Fibroblast of skin of left biceps (primary cell): ENCODE data around the gene MRTFB.

Experiments
- DNase-seq, 2 experiments: peaks; one replicate each; pipeline ENCODE4 v3.0.0-alpha.2; 2013; ENCODE audit warnings: low read depth in 2 of 2

Gene MRTFB

DNA sequence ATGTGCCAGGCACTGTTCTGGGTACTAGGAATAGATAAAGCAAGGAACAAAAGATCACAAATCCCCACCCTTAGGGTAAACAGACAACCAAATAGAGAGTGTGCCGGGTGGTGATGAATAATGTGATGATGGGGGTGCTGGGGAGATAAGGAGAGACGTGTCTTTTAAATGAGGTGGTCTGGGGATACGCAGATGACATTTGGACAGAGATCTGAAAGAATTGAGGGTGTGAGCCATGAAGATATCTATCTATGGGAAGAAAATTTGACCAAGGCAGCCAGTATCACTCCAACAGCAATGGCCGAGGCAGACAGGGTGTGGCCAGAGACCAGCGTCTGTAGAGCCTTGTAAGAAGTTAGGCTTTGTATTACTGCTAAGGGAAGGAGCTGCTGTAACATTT lies 165.3 kb downstream of the MRTFB start:
- DNase-seq, result no peak

DNA sequence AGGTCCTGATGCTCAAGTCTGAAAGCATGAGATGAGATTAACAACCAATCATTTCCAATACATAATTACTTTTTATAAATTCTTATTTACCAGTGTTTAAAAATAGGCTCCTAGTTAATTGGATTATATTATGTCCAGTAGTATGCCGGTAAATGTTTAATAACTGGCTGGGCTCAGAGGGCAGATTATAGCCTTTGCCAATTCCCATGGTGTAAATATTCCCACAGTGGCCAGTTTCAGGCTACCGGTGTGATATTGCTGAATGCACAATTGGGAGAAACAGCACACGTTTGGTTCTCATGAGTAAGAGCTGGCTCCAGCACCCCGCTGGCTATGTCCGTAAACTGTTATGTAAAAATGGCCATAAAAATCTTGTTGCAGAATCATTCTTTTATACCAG lies 167.6 kb downstream of the MRTFB start:
- DNase-seq, result no peak

DNA sequence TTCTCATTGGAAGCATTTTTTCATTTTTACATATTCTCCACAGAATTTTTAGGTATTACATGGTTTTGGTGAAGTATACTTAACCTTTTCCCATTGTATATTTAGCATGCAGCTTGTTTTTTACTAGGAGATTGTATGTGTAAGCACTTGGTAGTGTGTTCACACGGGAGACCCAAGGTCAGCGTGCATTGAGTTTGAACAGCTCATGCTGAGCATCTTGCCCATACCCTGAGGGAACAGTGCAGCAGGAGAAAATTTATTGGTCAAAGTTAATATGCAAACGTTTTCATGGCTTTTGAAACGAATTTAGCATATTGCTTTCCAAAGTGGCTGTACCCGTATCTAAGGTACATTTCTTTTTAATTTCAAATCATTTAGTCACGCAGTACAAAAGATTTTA lies 168.7 kb downstream of the MRTFB start:
- DNase-seq, result no peak

DNA sequence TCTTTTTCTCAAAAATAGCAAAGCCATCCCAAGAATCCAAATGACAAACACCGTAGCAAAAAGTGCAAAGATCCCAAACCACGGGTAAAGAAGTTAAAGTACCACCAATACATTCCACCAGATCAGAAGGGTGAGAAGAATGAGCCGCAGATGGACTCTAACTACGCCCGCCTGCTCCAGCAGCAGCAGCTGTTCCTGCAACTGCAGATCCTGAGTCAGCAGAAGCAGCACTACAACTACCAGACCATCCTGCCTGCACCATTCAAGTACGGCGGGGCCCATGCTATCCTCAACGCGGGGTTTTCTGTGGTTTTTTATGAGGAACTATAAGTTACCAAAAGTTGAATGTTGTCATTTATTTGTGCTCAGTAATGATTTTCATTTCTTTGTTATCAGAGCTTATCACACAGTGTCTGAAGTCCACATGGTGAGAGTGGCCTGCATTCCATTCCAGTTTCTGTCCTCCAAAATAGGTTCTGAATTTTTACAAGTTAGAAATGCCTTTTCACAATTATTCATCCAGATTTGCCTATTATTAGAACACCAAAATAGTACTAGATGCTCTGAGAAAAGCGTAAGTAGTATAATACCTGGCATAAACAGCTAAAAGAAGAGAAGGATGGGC lies 169.2 kb downstream of the MRTFB start:
- no peak for DNase-seq

GRCh38 chr16:14240964-14241363 lies 169.8 kb downstream of the MRTFB start:
- DNase-seq, result no peak

- DNase-seq, result no peak
Observed at GRCh38 chr16:14241631-14242030, 170.5 kb downstream of the MRTFB start.

DNA sequence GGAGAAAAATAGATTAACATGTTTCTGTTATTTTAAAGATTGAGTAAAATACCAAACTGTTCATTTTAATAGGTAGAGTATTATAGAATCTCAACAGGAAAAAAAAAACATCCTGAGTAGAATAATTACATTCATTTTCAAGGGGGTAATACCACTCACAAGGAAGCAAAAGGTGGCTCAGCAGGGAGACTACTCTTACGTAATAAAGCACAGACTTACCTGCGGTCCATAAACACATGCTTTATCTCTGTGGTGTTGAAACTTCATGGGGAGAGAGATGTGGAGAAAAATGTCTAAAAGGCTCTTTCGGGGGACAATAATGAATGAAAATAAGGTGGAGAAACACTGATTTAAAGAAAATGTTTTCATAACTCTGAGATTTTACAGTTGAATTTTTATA lies 171.7 kb downstream of the MRTFB start:
- no peak for DNase-seq

DNA sequence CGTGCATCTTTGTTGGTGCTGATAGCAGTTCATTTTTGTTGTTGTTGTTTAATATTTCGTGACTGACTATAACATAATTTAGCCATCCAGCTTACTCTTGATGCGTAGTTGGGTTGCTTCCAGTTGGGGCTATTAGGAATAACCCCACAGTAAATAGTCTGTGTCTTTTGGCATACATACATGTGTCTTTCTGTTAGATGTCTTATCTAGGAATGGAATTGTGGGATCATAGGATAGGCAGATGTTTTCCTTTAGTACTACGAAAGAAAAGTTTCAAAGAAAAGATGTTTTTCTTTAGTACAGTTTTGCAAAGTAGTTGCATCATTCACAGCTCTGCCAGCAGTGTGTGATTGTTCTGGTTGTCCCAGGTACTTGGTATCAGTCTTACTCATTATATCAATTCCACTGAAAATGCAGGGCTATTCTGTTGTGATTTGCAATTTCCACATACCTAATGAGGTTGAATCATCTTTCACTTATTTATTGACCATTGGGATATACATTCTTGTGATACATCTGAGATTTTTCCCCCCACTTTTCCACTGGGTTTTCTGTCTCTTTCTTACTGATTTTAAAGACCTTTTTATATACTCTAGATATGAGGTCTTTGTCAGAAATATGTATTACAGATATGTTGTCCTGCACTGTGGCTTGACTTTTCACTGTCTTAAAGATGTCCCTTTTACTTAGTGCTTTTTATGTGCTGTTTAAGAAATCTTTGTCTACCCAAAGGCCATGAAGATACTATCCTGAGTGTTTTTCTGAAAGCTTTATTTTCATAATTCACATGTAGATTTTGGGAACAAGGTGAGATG lies 173.3 kb downstream of the MRTFB start:
- peak; percentile 51 to 55 for DNase-seq

DNA sequence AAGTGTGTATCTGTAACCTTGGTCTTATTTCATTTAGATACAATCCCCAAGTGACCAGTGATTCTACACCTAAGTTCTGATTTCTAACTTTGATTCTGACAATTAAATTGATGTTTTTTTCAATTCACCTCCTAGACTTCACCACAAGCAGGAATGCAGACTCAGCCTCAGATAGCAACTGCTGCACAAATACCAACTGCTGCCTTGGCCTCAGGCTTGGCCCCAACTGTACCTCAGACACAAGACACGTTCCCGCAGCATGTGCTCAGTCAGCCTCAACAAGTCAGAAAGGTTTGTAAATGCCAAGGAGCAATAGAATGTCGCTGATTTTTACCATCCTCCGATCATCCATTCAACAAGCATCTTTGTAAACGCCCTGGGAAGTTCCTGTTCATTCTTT lies 177.7 kb downstream of the MRTFB start:
- no peak for DNase-seq

GRCh38 chr16:14249291-14250032 lies 178.3 kb downstream of the MRTFB start:
- peak in 1 of 2 experiments; percentile 15 for DNase-seq

DNA sequence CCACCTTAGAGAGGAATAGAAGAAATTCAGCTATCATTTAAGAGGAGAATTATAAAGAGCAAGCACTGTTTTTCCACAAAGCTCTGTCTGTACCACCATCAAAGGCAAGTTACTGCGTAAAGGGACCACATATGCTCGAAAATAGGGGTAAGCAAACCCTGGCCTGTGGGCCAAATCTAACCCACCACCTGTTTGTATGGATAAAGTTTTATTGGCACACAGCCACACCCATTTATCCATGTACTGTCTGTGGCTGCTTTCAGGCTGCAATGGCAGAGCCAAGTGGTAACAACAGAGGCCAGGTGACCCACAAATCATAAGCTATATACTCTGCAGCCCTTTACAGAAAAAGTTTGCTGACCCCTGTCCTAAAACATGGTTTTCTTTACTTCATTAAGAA lies 180.3 kb downstream of the MRTFB start:
- no peak for DNase-seq

DNA sequence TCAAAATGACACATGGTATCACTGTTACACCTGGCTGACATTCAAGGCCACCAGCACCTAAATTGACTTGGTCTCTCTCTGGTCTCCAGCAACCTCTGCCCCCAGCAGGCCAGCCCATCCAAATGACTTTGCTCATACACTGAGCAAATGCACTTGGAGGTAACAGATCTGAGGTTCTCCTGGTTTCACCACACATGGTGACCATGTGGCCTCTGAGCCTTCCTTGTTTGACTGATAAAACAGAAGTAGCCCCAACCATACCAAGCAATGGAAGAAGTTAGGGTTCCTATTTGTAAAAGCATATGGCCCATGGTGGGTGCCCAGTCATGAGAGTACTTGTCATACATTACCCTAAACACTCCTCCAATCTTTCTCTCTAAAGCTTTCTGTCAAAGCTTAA lies 181.7 kb downstream of the MRTFB start:
- DNase-seq, result no peak

- DNase-seq, result no peak
Observed at GRCh38 chr16:14263011-14263410, 191.9 kb downstream of the MRTFB start.

DNA sequence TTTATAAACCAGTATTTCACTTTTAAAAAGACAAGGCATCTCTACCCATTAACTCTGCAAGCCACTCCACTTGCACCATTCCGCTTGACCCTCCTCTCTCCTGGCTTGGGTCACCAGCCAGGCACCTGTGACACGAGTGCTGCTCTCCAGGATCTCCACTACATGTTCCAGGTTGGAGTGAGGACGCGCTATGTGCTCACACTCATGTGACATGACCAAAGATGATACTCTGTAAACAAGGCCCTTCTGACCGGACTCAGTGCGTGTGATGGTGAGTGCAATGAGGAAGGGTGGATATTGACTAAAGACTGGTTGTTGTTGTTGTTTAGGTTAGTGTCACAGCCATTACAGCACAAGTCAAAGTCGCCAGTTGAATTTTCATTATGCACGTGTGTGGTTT lies 192.7 kb downstream of the MRTFB start:
- no peak for DNase-seq

- DNase-seq, result no peak
Observed at GRCh38 chr16:14264327-14264943, 193.3 kb downstream of the MRTFB start.

DNA sequence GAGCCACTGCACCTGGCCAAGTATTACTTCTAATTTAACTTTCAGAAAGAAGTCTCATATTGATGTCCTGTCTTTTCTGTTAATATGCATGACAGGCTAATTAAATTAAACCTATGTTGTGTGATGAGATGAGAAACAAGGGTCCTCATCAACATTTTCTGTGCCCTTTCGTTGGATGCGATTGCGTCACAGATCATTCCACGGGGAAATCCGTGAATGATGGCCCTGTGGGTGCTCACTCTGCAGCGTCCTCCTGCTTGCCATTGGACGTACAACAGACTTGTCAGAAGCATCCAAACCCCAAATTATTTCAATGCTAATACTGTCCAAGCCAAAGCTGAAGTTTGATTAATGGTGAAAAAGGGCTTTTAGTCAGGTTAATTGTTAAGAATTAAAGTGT lies 197.0 kb downstream of the MRTFB start:
- no peak for DNase-seq

- DNase-seq, result no peak
Observed at GRCh38 chr16:14275934-14276333, 204.8 kb downstream of the MRTFB start.

GRCh38 chr16:14278749-14279148 lies 207.6 kb downstream of the MRTFB start:
- DNase-seq, result no peak

- peak; percentile 55 to 64 for DNase-seq
Observed at GRCh38 chr16:14280541-14280940, 209.4 kb downstream of the MRTFB start.

DNA sequence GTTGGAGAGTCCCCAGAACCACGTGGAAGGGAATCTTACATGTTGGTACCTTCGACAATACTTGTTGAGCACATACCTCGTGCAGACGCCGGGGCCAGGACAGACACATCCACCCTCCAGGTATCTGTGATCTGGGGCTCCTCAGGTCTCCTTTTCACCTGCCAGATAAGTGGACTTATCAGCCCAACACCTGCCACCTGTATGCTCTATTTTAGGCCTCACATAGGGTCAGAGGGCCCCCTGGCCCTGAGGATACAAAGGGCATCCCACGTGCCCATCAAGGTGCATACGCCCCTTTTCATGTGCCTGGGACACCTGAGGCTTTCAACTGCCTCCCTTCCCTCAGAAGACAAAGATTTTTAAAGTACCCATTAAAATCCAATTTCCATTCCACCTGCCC lies 212.7 kb downstream of the MRTFB start:
- no peak for DNase-seq

- DNase-seq, result no peak
Observed at GRCh38 chr16:14284371-14284770, 213.3 kb downstream of the MRTFB start.

GRCh38 chr16:14284930-14285512 lies 213.9 kb downstream of the MRTFB start:
- DNase-seq, result no peak
